ENCODE data around the gene GFI1B.
A peak's percentile ranks its signal among the peaks of the same experiment; 100 is the strongest.

GFI1B gene

DNA sequence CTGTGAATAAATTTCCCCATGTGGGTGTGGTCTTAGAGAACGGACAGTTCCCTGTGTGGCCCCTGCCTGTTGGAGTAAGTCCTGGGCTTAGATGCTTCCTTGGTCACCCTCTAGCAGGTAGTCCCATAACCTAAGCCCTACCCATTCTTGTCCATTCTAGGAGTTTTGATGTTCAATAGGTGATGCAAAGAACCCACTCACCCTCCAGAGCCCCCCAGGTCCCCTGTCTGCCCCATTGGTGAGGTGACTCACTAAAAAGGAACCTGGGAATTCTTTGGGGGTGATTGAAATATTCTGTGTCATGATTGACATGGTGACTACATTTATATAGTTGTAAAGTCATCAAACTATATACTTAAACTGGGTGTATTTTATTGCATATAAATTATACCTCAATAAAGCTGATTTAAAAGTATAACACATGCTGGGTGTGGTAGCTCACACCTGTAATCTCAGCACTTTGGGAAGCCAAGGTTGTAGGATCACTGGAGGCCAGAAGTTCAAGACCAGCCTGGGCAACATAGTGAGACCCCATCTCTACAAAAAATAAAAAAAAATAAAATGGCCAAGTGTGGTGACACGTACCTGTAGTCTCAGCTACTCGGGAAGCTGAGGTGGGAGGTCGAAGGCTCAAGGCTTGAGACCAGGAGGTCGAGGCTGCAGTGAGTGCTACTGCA is 31.6 kb downstream of the GFI1B start:
- no peak for DNase-seq (ENCODE audit: low read depth)

DNA sequence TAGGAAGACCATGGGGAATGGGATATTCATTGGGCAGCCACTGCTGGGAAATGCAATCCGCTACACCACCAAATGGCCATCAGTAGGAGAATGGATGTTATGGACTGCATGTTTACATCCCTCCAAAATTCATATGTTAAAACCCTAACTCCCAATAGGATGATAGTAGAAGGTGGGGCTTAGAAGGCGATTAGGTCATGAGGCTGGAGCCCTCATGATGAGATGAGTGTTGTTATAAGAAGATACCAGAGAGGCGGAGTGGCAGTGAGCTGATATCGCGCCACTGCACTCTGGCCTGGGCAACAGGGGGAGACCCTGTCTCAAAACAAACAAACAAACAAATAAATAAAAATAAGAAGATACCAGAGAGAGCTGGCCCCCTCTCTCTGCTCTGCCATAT is 36.2 kb downstream of the GFI1B start:
- DNase-seq (ENCODE audit: low read depth) = no peak

DNA sequence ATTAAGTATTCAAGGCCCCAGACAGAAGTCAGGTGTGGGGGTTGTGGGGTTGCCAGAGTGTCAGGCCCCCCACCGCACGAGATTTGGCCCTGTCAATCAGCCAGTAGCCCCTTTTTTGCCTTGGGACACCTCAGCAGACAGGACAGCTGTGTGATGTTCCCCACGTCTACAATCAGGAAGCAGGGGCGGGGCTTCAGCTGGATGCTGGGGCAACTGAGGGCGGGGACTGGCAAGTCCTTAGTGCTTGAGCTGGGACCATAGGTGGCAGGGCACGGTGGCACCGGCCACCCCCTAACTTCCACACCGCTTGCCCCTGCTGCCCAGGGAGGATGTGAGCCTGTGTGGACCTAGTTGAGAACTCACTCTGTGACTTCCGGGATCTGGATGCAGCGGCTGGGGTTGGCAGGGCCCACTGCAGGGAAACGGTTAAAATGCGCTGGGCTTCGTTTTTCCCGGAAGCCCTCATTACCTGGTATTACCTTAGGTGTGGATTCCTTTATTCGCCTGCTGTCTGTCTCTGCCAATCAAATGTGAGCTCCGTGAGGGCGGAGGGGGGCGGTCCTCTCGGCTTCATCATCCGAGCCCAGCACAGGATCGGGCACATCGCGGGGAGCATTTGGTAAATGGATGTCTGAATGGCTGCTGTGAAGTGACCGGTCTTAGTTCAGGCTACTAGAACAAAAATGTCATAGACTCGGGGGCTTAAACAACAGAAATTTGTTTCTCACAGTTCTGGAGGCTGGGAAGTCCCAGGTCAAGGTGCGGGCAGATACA is 44.8 kb downstream of the GFI1B start:
- peak; percentile 54 for DNase-seq (ENCODE audit: low read depth)

DNA sequence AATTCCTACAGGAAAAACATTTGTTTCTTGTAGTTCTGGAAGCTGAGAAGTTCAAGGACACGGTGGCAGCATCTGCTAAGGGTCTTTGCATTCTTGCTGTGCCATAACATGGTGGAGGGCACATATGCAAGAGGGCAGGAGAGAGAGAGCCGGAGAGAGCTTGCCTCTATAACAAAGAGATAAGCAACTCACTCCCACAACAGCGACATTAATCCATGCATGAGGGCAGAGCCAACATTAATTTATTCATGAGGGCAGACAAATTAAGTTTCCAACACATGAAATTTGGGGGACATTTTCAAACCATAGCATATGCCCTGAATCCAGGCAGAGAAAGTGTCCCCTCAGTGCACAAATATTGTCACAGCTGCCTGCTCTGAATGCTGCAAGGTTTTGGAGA is 47.9 kb downstream of the GFI1B start:
- no peak for DNase-seq (ENCODE audit: low read depth)

DNA sequence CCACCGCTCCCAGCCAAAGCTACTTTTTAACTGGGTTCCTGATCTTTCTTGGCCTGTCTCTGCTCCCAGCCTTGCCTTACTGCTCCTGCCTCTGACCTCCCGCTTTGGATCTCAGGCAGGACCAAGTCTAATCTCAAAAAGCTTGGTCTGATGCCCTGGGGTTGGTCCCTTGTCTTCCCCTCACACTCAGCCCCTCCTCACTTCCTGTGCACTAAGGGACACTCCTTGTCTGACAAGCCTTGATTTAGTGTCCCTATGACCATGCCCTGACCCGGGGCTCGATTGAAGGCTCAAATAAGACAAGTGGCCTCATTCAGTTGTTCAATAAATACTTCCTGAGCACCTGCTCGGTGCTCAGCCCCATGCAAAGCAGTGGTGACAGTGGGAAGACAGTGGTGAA is 48.6 kb downstream of the GFI1B start:
- no peak for DNase-seq (ENCODE audit: low read depth)

DNA sequence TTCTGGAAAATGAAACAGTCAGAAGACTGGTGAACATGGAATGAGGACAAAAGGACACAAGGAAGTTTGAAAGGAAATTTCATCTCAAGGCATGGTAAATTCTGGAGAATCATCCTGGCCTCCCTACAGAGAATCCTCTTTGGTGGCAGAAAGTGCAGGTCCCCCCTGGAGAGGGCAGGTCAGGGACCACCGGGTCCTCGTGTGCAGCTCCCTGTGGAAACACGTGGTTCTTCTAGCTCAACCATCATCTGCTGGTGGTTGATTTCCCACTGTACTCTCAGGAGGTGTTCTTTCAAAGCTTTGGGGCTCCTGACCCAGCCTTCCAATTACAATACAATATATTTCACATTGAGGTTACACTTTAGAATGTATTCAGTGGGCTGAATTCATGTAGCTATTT is 49.7 kb downstream of the GFI1B start:
- DNase-seq (ENCODE audit: low read depth) = no peak

DNA sequence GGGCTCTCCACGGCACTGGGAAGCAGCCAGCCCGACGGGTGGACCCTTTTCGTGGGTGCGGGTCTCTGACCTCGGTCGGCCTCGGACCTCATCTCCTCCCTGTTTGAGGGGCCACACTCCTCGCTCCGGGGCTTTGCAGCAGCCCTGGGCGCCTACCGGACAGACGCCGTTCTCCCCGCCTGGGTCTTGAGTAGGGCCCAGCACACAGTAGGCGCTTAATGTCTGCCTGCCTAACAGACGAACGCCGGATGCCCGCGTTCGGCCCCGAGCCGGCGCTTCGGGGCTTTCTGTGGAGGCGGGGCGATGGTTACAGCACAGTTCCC is 51.5 kb downstream of the GFI1B start:
- no peak for DNase-seq (ENCODE audit: low read depth)

DNA sequence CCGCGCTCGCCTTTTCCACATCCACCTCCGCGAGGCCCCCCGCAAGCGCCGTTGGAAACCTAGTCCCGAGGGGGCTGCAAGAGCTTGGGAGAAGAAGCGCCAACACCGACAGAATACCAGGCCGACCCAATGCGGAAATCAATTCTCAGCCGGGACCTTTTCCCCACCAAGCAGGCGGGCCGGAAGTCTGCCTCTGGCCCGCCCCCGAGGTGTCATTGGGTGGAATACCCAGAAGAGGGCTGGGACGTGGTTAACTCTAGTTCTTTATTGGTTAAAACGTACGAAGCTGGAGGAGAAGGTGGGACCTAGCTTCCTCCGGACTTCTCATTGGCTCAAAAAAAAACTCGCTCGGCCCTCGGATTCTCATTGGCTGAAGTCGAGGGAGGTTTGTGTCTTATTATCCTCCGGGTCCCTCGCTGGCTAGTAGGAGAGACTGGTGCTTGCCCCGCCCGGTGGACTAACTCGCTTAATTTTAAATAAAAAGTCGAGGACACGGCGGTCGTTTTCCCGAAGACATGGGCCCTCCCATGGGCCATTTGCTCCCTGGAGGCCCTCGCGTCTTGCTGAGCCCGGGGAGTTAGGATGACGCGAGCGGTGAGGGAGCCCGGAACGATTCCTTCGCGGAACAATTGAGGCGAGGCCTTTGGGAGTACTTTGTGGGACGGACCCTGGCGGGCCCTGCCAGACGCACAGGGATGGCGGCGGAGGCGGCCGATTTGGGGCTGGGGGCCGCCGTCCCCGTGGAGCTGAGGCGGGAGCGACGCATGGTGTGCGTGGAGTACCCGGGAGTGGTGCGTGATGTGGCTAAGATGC is 52.0 kb downstream of the GFI1B start, which contains the start of gene GTF3C5:
GTF3C5 (plus strand) TSS at position 681 of the 813 bp plus-strand sequence; CDS start at position 696, 15 bp downstream.
- DNase-seq (ENCODE audit: low read depth) = peak; percentile 85

DNA sequence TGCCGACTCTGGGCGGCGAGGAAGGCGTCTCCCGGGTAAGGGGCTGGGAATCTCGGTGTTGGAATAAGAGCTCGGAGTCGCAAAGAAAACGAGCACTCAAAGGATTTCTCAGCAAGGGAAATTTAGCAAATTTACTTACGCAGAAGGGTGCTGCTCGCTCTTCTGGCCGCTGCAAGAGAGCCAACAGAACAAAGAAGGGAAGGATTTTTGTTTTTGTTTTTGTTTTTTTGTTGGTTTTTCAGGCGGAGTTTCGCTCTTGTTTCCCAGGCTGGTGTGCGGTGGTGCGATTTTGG is 52.6 kb downstream of the GFI1B start:
- DNase-seq (ENCODE audit: low read depth) = no peak

DNA sequence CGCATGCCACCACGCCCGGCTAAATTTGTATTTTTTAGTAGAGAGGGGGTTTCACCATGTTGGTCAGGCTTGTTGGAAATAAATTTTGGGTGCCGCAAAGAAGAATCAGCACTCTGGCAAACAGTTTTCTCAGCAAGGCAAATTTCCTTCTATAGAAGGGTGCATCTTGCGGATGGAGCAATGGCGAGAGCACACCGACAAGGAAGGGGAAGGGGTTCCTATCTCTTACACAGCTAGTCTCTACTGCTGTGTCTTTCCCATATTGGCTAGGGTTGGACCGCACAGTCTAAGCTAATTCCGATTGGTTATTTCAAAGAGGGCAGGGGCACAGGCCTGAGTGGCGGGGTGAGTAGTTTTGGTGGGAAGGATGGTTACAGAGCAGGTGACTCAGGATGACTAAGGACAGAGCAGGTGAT is 53.0 kb downstream of the GFI1B start:
- DNase-seq (ENCODE audit: low read depth) = peak; percentile 20

DNA sequence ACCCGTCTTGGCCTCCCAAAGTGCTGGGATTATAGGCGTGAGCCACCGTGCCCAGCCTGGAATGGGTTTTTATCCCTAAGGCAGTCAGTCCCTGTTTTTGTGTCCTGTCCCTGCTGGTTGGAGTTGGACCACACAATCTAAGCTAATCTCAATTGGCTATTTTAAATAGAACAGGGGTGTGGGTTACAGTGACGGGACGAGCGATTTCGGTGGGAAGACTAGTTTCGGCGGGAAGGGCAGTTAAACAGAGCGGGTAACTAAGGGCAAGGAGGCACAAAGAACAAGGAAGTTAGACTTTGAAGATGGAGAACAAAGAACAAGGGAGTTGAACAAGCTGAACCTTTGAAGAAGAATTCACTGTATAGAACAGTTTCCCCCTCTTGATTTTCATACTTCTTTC is 53.7 kb downstream of the GFI1B start:
- DNase-seq (ENCODE audit: low read depth) = no peak

DNA sequence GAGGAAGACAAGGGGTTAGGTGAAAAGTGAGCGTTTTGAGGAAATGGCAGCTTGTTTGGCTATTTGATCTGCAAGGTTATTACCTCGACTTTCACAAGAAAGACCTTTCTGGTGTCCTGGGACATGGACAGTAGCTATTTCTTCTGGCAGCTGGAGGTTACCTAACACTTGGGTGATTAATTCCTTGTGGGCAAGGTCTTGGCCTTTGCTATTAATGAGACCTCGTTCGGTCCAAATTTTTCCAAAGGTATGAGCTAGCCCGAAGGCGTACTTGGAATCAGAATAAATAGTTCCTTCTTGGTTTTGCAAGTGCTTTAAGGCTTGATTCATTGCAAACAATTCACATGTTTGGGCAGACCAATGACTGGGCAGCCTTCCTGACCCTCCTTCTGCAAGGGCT is 57.2 kb downstream of the GFI1B start:
- DNase-seq (ENCODE audit: low read depth) = no peak

DNA sequence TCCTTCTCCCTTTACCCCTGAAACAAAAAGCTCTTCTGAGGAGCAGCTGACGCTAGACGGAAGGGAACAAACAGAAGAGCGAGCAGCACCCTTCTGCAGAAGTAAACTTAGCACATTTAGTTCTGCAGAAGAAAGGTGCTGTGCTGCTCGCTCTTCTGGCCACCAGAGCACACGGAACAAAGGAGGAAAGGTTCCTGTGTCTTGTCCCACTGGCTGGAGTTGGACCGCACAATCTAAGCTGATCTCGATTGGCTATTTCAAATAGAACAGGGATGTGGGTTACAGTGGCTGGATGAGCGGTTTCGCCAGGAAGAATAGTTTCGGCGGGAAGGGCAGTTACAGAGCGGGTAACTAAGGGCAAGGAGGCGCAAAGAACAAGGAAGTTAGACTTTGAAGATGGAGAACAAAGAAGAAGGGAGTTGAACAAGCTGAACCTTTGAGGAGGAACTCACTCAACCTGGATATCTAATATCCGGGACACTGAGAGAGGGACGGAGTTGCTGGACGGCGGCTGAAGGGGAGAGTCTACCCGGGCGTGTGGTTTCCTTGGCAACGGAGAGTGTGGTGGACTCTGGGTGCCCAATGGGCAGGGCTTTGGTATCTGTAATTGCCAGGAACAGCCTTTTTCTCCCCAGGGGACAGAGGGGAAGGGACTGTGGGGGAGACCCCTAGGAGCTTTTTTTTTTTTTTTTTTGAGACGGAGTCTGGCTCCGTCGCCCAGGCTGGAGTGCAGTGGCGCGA is 59.5 kb downstream of the GFI1B start:
- DNase-seq (ENCODE audit: low read depth) = no peak

DNA sequence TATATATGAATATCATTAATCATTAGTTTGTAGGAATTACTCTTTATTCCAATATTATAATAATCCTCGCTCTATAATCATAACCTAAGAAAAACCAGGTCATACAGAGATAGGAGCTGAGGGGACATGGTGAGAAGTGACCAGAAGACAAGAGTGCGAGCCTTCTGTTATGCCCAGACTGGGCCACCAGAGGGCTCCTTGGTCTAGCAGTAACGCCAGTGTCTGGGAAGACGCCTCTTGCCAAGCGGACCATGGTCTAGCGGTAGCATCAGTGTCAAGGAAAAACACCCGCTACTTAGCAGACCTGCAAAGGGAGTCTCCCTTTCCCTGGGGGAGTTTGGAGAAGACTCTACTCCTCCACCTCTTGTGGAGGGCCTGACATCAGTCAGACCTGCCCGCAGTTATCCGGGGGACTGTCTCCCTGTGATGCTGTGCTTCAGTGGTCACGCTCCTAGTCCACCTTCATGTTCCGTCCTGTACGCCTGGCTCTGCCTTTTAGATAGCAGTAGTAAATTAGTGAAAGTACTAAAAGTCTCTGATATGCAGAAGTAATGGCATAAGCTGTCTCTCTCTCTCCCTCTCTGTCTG is 62.5 kb downstream of the GFI1B start:
- peak; percentile 42 for DNase-seq (ENCODE audit: low read depth)

All from activated T-cell treated with anti-CD3 and anti-CD28 coated beads for 48 hours (primary cell).